Mucosa of rectum (tissue), 2 donors: Measurements from ENCODE around the gene ABI3.

Experiments
- H3K27ac ChIP-seq, 2 donors: one replicate each; pipeline ENCODE4 v1.7.0; 2013; ENCODE audit warnings: inconsistent platforms in 2 of 2, low read depth in 2 of 2, low read length in 2 of 2
- H3K27me3 ChIP-seq, 2 donors: one replicate each; pipeline ENCODE4 v1.7.0; 2013; ENCODE audit warnings: low read length in 2 of 2; ENCODE audit not compliant: control insufficient read depth in 2 of 2, insufficient read depth in 2 of 2
- H3K36me3 ChIP-seq, 2 donors: one replicate each; pipeline ENCODE4 v1.7.0; 2013; ENCODE audit warnings: low read length in 2 of 2; ENCODE audit not compliant: control insufficient read depth in 2 of 2, insufficient read depth in 2 of 2
- H3K4me1 ChIP-seq, 2 donors: one replicate each; pipeline ENCODE4 v1.7.0; 2013; ENCODE audit warnings: low read length in 2 of 2, mild to moderate bottlenecking in 1 of 2; ENCODE audit not compliant: control insufficient read depth in 2 of 2, insufficient read depth in 2 of 2
- H3K4me3 ChIP-seq, 2 donors: one replicate each; pipeline ENCODE4 v1.7.0; 2013; ENCODE audit warnings: low read length in 2 of 2
- H3K9ac ChIP-seq, 2 donors: one replicate each; pipeline ENCODE4 v1.7.0; 2013; ENCODE audit warnings: low read length in 2 of 2, low read depth in 1 of 2, mild to moderate bottlenecking in 1 of 2
- H3K9me3 ChIP-seq, 2 donors: one replicate each; pipeline ENCODE4 v1.7.0; 2013; ENCODE audit warnings: low read length in 2 of 2; ENCODE audit not compliant: control insufficient read depth in 2 of 2
- donor health status: healthy.
- donor health status: Normal muscosa, but diverticular disease.

The ABI3 gene

DNA sequence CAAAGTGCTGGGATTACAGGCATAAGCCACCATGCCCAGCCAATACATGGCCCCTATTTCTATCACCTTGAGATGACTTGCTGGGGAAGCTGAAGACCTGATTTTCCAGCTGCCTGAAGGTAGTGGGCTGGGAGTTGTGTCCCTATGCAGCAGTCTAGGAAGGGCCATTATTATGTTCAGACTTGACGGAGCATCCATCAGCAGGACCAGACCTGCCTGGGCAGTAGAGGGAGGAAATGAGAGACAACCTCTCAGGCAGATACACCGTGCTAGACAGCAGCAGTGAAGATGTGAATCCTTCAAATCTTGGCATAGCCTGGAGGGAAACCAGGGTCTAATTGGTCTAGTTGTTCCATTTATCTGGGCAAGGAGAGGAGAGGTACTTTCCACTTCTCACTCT, 55.7 kb downstream of the ABI3 start:
- Histone ChIP-seq H3K4me3 (no peak overlapping the region), H3K36me3 (no peaks in the 10 kb centered on the region), H3K27ac (no peak overlapping the region), H3K9me3 (no peaks in the 10 kb centered on the region), H3K4me1 (no peaks in the 10 kb centered on the region), H3K27me3 (no peaks in the 10 kb centered on the region), H3K9ac (no peak overlapping the region)

DNA sequence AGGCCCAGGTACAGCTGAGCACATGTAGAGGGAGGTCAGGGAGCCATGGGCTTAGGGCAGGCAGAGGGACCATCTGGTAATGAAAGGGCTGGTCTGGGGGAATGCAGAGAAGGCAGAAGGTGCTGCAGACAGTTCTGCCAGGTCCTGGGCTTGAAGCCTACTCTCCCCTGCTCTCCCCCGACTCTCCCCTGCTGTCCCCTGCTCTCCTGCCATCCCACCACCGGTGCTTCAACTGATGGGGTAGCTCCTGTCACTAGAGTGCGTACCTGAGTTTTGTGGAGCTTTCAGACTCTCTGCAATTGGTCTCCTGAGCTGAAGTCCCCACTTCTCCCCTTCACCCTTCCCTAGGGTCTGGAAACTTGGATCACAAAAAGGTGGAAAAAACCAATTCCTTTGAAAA, 57.4 kb downstream of the ABI3 start:
- no peaks in the 10 kb centered on the region for H3K4me1 ChIP-seq
- no peak overlapping the region for H3K27ac ChIP-seq
- no peak overlapping the region for H3K9ac ChIP-seq
- no peaks in the 10 kb centered on the region for H3K36me3 ChIP-seq
- no peaks in the 10 kb centered on the region for H3K27me3 ChIP-seq
- no peaks in the 10 kb centered on the region for H3K9me3 ChIP-seq
- no peak overlapping the region for H3K4me3 ChIP-seq

DNA sequence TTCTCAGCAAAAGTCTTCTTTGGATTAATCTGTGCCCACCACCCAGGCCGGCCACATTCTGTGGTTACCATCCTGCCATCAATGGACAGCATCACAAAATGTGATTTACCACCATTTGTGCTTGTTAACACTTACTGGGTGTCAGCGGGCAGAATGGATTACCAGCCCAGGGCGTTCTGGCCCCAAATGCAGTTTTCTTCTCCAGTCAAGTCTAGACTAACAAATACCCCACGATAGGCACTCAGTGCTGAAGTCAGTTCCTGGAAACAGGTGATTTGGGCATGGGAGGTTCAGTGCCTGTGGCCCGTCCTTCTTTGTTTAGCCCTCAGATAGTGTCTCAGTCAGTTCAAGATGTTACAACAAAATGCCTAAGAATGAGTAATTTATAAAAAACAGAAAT, 58.8 kb downstream of the ABI3 start:
- Histone ChIP-seq H3K36me3 (no peaks in the 10 kb centered on the region), H3K4me1 (no peaks in the 10 kb centered on the region), H3K9me3 (no peaks in the 10 kb centered on the region), H3K9ac (no peak overlapping the region), H3K4me3 (no peak overlapping the region), H3K27ac (no peak overlapping the region), H3K27me3 (no peaks in the 10 kb centered on the region)
